DND-41 (cell line): ENCODE data around the gene FGF11.

Experiments
- ATAC-seq: fragments of 200-7000 bp; cut with Tn5 transposase; 3 replicates; pipeline ENCODE4 v1.9.1; 2021; ENCODE audit warnings: low read depth; ENCODE audit not compliant: insufficient read depth
- DNase-seq: peaks from one replicate; pipeline ENCODE4 v3.0.0-alpha.2; 2020
- H2AFZ ChIP-seq: 2 replicates; pipeline ENCODE4 v1.6.0; 2012; ENCODE audit warnings: low read depth, low read length
- H3K27ac ChIP-seq: 2 replicates; pipeline ENCODE4 v1.5.1; 2012; ENCODE audit warnings: low read length, inconsistent platforms
- H3K27me3 ChIP-seq: fragments of 200-600 bp; sonication (generic); 2 replicates; pipeline ENCODE4 v1.6.0; 2012; ENCODE audit warnings: low read length, mild to moderate bottlenecking, inconsistent platforms; ENCODE audit not compliant: insufficient read depth, poor library complexity
- H3K36me3 ChIP-seq: 2 replicates; pipeline ENCODE4 v1.5.1; 2012; ENCODE audit warnings: low read length, inconsistent platforms; ENCODE audit not compliant: insufficient read depth
- H3K4me1 ChIP-seq: 2 replicates; pipeline ENCODE4 v1.5.1; 2012; ENCODE audit warnings: mild to moderate bottlenecking, low read length; ENCODE audit not compliant: insufficient read depth
- H3K4me2 ChIP-seq: 2 replicates; pipeline ENCODE4 v1.6.0; 2012; ENCODE audit warnings: mild to moderate bottlenecking, moderate library complexity, low read length, inconsistent platforms; ENCODE audit not compliant: insufficient read depth
- H3K4me3 ChIP-seq, 2 experiments: fragments of 200-600 bp in 1 of 2; shearing (Covaris generic) in 1 of 2; 2 replicates each; pipeline ENCODE4 v1.5.1; 2012 to 2016; ENCODE audit warnings: inconsistent platforms in 2 of 2, low read length in 2 of 2, mild to moderate bottlenecking in 2 of 2, low read depth in 1 of 2, moderate library complexity in 1 of 2
- H3K79me2 ChIP-seq: 2 replicates; pipeline ENCODE4 v1.6.0; 2012; ENCODE audit warnings: low read length, inconsistent platforms; ENCODE audit not compliant: insufficient read depth
- H3K9ac ChIP-seq: 2 replicates; pipeline ENCODE4 v1.6.0; 2012; ENCODE audit warnings: low read depth, mild to moderate bottlenecking, inconsistent platforms, low read length, moderate library complexity
- H3K9me3 ChIP-seq: 2 replicates; pipeline ENCODE4 v1.5.1; 2012; ENCODE audit warnings: low read length, moderate library complexity, mild to moderate bottlenecking, inconsistent platforms; ENCODE audit not compliant: insufficient read depth, severe bottlenecking
- H4K20me1 ChIP-seq: 2 replicates; pipeline ENCODE4 v1.6.0; 2012; ENCODE audit warnings: low read length; ENCODE audit not compliant: insufficient read depth
- EZH2 ChIP-seq: IDR thresholded peaks from 3 replicates; pipeline ENCODE4 v1.6.1; 2012; ENCODE audit warnings: borderline replicate concordance, low read depth, mild to moderate bottlenecking, moderate library complexity, low read length, inconsistent platforms; ENCODE audit not compliant: severe bottlenecking
- TF ChIP-seq, protein P1 (sequence below): IDR thresholded peaks from 2 replicates; pipeline ENCODE4 v1.5.1; 2012; ENCODE audit warnings: borderline replicate concordance, low read length, moderate library complexity, mild to moderate bottlenecking; ENCODE audit not compliant: poor library complexity, severe bottlenecking; ENCODE audit errors: extremely low read depth

The FGF11 gene

DNA sequence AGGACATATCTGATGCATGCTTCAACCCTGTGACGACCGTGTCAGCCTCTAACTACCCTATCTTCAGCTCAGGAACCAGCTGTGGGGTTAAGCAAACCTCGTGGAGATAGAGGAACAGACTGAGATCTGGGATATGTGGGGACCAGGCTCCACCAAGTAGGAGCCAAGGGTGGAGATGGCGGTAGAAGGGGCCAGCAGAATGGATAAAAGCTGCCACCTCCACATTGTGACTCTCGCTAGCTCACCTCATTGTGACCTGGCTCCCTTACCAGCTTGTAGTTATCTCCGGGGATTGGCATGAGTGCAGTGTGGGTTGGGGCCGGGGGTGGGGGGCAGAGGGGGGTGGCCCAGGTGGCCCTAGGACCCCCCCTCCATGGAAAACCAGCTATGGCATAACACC, 14.0 kb upstream of the FGF11 start, which contains the start of gene SPEM2:
Gene SPEM2, plus strand, starts transcription at position 301 of the 400 bp plus-strand sequence. Its CDS starts 73 bp downstream, at position 374.
- H4K20me1 ChIP-seq, result no peaks in the 10 kb centered on the region; the same call in 1 of the 2 replicates

DNA sequence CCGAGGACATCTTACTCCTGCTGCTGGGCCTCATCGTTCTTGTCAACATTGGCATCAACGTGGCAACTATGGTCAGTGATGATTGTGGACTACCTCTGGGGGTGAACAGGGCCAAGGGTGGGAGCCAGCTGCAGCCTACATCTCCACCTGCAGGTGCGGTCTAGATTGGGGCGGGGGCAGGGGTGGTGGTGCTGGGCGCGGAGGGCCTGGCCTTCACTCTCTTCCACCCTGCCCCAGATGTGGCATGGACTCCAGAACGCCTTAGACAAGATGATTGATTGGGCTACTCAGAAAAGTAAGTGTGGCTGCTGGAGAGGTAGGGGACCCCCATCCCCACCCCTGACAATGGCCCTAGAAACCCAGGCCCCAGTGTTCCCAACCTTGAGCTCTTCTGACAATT, 13.6 kb upstream of the FGF11 start:
- no peak for ATAC-seq
- no peaks in the 10 kb centered on the region for H3K4me1 ChIP-seq
- no peak overlapping the region for H3K4me2 ChIP-seq
- H3K36me3 ChIP-seq, result no peaks in the 10 kb centered on the region
- no peak overlapping the region for H3K9ac ChIP-seq
- no peak overlapping the region for H3K27ac ChIP-seq
- H3K9me3 ChIP-seq, result no peaks in the 10 kb centered on the region
- H3K4me3 ChIP-seq, result no peak overlapping the region
- no peaks in the 10 kb centered on the region for H3K79me2 ChIP-seq
- H4K20me1 ChIP-seq, result no peaks in the 10 kb centered on the region; the same call in 1 of the 2 replicates
- TF ChIP-seq EZH2, result no peak
- TF ChIP-seq, protein P1, sequence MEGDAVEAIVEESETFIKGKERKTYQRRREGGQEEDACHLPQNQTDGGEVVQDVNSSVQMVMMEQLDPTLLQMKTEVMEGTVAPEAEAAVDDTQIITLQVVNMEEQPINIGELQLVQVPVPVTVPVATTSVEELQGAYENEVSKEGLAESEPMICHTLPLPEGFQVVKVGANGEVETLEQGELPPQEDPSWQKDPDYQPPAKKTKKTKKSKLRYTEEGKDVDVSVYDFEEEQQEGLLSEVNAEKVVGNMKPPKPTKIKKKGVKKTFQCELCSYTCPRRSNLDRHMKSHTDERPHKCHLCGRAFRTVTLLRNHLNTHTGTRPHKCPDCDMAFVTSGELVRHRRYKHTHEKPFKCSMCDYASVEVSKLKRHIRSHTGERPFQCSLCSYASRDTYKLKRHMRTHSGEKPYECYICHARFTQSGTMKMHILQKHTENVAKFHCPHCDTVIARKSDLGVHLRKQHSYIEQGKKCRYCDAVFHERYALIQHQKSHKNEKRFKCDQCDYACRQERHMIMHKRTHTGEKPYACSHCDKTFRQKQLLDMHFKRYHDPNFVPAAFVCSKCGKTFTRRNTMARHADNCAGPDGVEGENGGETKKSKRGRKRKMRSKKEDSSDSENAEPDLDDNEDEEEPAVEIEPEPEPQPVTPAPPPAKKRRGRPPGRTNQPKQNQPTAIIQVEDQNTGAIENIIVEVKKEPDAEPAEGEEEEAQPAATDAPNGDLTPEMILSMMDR, result no peak
- no peak overlapping the region for H2AFZ ChIP-seq
- H3K27me3 ChIP-seq, result no peaks in the 10 kb centered on the region
- DNase-seq, result no peak

More for the DNA sequence above, 14.0 kb upstream of the FGF11 start, which contains the start of gene SPEM2:
- no peak within 1 kb of the TSS for H2AFZ ChIP-seq
- H3K4me2 ChIP-seq, result no peak within 1 kb of the TSS
- no peaks in the 10 kb centered on the region for H3K4me1 ChIP-seq
- H3K4me3 ChIP-seq, result no peak within 1 kb of the TSS
- no peaks in the 10 kb centered on the region for H3K27me3 ChIP-seq
- no peaks in the 10 kb centered on the region for H3K9me3 ChIP-seq
- no peak within 1 kb of the TSS for H3K27ac ChIP-seq
- H3K9ac ChIP-seq, result no peak within 1 kb of the TSS
- TF ChIP-seq, protein P1, result no peak
- TF ChIP-seq EZH2, result no peak
- DNase-seq, result no peak
- no peaks in the 10 kb centered on the region for H3K36me3 ChIP-seq
- H3K79me2 ChIP-seq, result no peaks in the 10 kb centered on the region
- no peak for ATAC-seq

DNA sequence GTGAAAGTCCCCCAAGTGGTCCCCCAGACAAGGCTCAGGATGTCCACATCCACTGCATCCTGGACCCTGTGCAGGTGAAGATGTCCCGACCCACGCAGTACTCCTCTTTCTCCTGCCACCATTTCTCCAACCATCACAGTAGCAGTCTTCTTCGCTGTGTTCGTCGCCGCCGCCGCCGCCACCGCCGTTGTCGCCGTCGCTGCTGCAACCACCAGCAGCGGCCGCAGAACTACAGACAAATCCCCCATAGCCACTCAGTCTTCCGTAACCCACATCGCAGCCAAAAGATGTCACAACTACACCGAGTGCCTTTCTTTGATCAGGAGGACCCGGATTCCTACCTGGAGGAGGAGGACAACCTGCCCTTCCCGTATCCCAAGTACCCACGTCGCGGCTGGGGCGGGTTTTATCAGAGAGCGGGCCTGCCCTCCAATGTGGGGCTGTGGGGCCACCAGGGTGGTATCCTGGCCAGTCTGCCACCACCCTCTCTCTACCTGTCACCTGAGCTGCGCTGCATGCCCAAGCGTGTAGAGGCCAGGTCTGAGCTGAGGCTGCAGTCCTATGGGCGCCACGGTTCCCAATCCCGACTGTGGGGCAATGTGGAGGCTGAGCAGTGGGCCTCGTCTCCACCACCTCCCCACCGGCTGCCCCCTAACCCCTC, 13.0 kb upstream of the FGF11 start:
- Histone ChIP-seq H2AFZ (no peak overlapping the region), H3K9me3 (no peaks in the 10 kb centered on the region), H3K4me2 (no peak overlapping the region), H3K27ac (no peak overlapping the region), H3K79me2 (no peaks in the 10 kb centered on the region), H3K27me3 (no peaks in the 10 kb centered on the region), H4K20me1 (no peaks in the 10 kb centered on the region; the same call in 1 of the 2 replicates), H3K36me3 (no peaks in the 10 kb centered on the region), H3K4me1 (no peaks in the 10 kb centered on the region), H3K9ac (no peak overlapping the region), H3K4me3 (no peak overlapping the region)
- no peak for DNase-seq
- no peak for TF ChIP-seq EZH2
- TF ChIP-seq, protein P1, result no peak
- no peak for ATAC-seq
